ENCODE results near the gene PLA2G6. TPM values are rescaled to one million over a fixed set of nuclear protein-coding genes. Genes with fewer than 3 reads are reported as not detected.

Gene PLA2G6
- total and polyA plus RNA-seq, 2 of the 8 experiments (the other 6 are each of a cell fraction or from before 2014, with no cell fraction given) = 13.2 to 21.0 TPM

GRCh38 chr22:38199826-38200559, 18.4 kb upstream of the PLA2G6 start:
- H3K9me3 ChIP-seq (ENCODE audit: insufficient read depth in 2 of 2, low read depth in 1 of 2, low read length in 1 of 2) = no peaks in the 10 kb centered on the region
- TF ChIP-seq NRF1 (IDR thresholded peaks at IDR 0.05; ENCODE audit: low read depth, low read length) (no peak), E2F6 (IDR thresholded peaks at IDR 0.05) (no peak), SP4 (IDR thresholded peaks at IDR 0.05; ENCODE audit: low read length) (no peak), SP2 (IDR thresholded peaks at IDR 0.05; ENCODE audit: low read length) (no peak)
- H4K20me1 ChIP-seq (replicated peaks in 1 of 2; ENCODE audit: control insufficient read depth in 1 of 2, insufficient read depth in 2 of 2, low read length in 2 of 2) = peaks cover 3 to 7% of the 10 kb centered on the region in 2 experiments
- H3K14ac ChIP-seq (ENCODE audit: insufficient read length) = no peak overlapping the region
- no peak for FAIRE-seq
- no peak overlapping the region for H3K18ac ChIP-seq (ENCODE audit: extremely low read depth, low read length)
- peaks cover 0 to 14% (median 11%) of the 10 kb centered on the region in 4 experiments; a peak in 5 of 7 replicates for H3K27me3 ChIP-seq (replicated peaks in 1 of 4; ENCODE audit: control insufficient read depth in 3 of 4, extremely low read depth in 1 of 4, insufficient read depth in 3 of 4, low read length in 3 of 4)
- WGBS, 2 experiments (ENCODE audit: extremely low coverage in 1 of 2, insufficient coverage in 1 of 2, insufficient read length in 1 of 2, insufficient replicate concordance in 2 of 2, low coverage in 1 of 2, low lambda C conversion rate in 2 of 2, missing lambda C conversion rate in 1 of 2) = 93% methylated on average over 10 of the region's 10 CpGs; no CpG with 5 or more reads in 1 of the 2 experiments
- peaks cover 0 to 10% (median 6%) of the 10 kb centered on the region in 4 experiments; a peak in 6 of 7 replicates for H3K4me1 ChIP-seq (replicated peaks in 1 of 4; ENCODE audit: control insufficient read depth in 3 of 4, insufficient read depth in 4 of 4, low read length in 3 of 4)
- H2AFZ ChIP-seq (ENCODE audit: low read length) = no peak overlapping the region
- no peak overlapping the region for H2AK5ac ChIP-seq (ENCODE audit: low read depth, low read length)
- no peak overlapping the region for H2BK20ac ChIP-seq (ENCODE audit: low read length)
- H3K4ac ChIP-seq (replicated peaks; ENCODE audit: insufficient read length, low read depth, low read length) = no peak overlapping the region
- ChIA-PET CTCF (ENCODE audit: partially characterized antibody) (interaction anchor here (0.6 to 2.1 kb wide), 3 partner anchors 15 to 642 kb away, joined by 3 to 7 read pairs (median 6); no protein-coding TSS in a partner anchor), POLR2A (ENCODE audit: partially characterized antibody) (interaction anchor here (1.6 kb wide), 1 partner anchor 13 kb away, joined by 3 read pairs; no protein-coding TSS in a partner anchor)
- no peak overlapping the region for H3K27ac ChIP-seq (ENCODE audit: low read depth, low read length)
- H3K79me2 ChIP-seq (ENCODE audit: control insufficient read depth in 1 of 2, insufficient read depth in 2 of 2, low read length in 2 of 2) = peaks cover 0 to 12% of the 10 kb centered on the region in 2 experiments; a peak in 1 of 4 replicates
- no peak overlapping the region; the same call in 1 of the 2 replicates for H4K8ac ChIP-seq (ENCODE audit: extremely low read depth, insufficient read depth, low read length)
- H2BK12ac ChIP-seq (ENCODE audit: low read depth, low read length) = peak overlapping the region; percentile 50; the same call in 1 of the 2 replicates
- H4K91ac ChIP-seq (replicated peaks; ENCODE audit: insufficient read length, low read length) = no peak overlapping the region
- H3K79me1 ChIP-seq (ENCODE audit: low read depth, low read length) = no peaks in the 10 kb centered on the region
- H3K23me2 ChIP-seq (ENCODE audit: low read depth, low read length) = peaks cover 17% of the 10 kb centered on the region
- no peak overlapping the region for H3K4me3 ChIP-seq (ENCODE audit: extremely low read depth in 1 of 4, insufficient read depth in 2 of 4, low read depth in 3 of 4, low read length in 4 of 4)
- H3K4me2 ChIP-seq (ENCODE audit: insufficient read depth in 1 of 2, low read depth in 2 of 2, low read length in 2 of 2) = no peak overlapping the region
- no peak for DNase-seq (ENCODE audit: low read depth in 1 of 2, low spot score in 2 of 2)
- H3K9ac ChIP-seq (replicated peaks in 1 of 4; ENCODE audit: extremely low read depth in 1 of 4, low read depth in 3 of 4, low read length in 3 of 4) = no peak overlapping the region
- no peaks in the 10 kb centered on the region for H3K36me3 ChIP-seq (ENCODE audit: control insufficient read depth in 2 of 4, insufficient read depth in 4 of 4, low read length in 3 of 4)
- no peak overlapping the region for H2BK5ac ChIP-seq (ENCODE audit: low read depth, low read length)
- 0 out of 2 replicates have a peak overlapping the region, but pooled peaks have one; percentile 29 for H2BK15ac ChIP-seq (ENCODE audit: low read length)
- no peak overlapping the region for H3K23ac ChIP-seq (ENCODE audit: insufficient read length)
- H4K5ac ChIP-seq (ENCODE audit: insufficient read length, low read depth, low read length) = no peak overlapping the region
- H3K56ac ChIP-seq (replicated peaks; ENCODE audit: insufficient read length, low read depth, low read length) = no peak overlapping the region
- H2BK120ac ChIP-seq (replicated peaks; ENCODE audit: low read depth, low read length) = no peak overlapping the region
